ENCODE data around the gene BMP2K.

The BMP2K gene

GRCh38 chr4:78937837-78938236 is 161.7 kb downstream of the BMP2K start:
- H3K4me3 ChIP-seq (replicated peaks; ENCODE audit: low read depth, low read length): no peak overlapping the region
- TF ChIP-seq, protein P1, sequence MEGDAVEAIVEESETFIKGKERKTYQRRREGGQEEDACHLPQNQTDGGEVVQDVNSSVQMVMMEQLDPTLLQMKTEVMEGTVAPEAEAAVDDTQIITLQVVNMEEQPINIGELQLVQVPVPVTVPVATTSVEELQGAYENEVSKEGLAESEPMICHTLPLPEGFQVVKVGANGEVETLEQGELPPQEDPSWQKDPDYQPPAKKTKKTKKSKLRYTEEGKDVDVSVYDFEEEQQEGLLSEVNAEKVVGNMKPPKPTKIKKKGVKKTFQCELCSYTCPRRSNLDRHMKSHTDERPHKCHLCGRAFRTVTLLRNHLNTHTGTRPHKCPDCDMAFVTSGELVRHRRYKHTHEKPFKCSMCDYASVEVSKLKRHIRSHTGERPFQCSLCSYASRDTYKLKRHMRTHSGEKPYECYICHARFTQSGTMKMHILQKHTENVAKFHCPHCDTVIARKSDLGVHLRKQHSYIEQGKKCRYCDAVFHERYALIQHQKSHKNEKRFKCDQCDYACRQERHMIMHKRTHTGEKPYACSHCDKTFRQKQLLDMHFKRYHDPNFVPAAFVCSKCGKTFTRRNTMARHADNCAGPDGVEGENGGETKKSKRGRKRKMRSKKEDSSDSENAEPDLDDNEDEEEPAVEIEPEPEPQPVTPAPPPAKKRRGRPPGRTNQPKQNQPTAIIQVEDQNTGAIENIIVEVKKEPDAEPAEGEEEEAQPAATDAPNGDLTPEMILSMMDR (IDR thresholded peaks at IDR 0.05; ENCODE audit: low read length, missing control alignments): no peak
- peak; percentile 25 for DNase-seq (ENCODE audit: low read depth)

DNA sequence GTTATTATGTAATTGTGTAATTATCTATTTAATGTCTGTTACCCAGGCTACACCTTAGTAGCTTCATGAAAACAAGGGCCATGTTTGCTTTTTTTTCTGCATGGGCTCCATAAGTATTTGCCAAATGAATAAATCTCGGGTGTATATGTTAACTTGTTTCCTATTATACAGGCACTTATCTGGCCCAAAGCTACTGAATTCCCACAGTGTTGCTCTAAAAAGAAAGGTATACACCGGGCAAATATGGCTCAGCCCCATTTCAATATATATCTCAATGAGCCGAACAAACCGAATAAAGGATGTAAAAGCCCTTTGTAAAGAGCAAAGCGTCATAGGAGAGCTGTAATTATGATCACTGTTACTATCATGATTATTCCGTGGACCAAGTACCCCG is 162.3 kb downstream of the BMP2K start:
- peak; percentile 10 for DNase-seq (ENCODE audit: low read depth)
- peak overlapping the region; percentile 75 for H3K4me3 ChIP-seq (replicated peaks; ENCODE audit: low read depth, low read length)
- TF ChIP-seq, protein P1 (IDR thresholded peaks at IDR 0.05; ENCODE audit: low read length, missing control alignments): no peak

GRCh38 chr4:78938868-78939666 is 162.9 kb downstream of the BMP2K start, which contains the start of gene PAQR3:
Gene PAQR3, minus strand, starts transcription at chr4:78939438. Its CDS starts 214 bp downstream, at chr4:78939224.
- peak; percentile 79 for DNase-seq (ENCODE audit: low read depth)
- peak within 1 kb of the TSS; percentile 75 for H3K4me3 ChIP-seq (replicated peaks; ENCODE audit: low read depth, low read length)
- TF ChIP-seq, protein P1 (IDR thresholded peaks at IDR 0.05; ENCODE audit: low read length, missing control alignments): no peak

GRCh38 chr4:78939667-78940008 is 163.5 kb downstream of the BMP2K start:
- H3K4me3 ChIP-seq (replicated peaks; ENCODE audit: low read depth, low read length): peak overlapping the region; percentile 75
- no peak for DNase-seq (ENCODE audit: low read depth)
- TF ChIP-seq, protein P1 (IDR thresholded peaks at IDR 0.05; ENCODE audit: low read length, missing control alignments): no peak

DNA sequence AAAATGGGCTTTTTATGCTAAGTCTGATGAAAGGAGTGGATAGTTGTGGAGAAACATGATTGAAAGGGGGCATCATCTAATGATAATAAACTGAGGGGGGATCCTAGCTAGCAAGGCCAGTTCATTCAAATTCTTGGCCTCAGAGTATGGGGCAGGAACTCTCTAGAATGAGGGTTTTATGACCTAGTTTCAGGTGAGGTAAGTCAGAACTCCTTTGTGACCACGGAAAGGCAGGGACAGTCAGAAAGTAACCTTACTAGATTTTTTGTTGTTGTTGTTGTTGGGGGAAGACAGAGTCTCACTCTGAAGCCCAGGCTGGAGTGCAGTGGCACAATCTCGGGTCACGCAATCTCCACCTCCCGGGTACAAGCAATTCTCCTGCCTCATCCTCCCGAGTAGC is 164.6 kb downstream of the BMP2K start:
- H3K4me3 ChIP-seq (replicated peaks; ENCODE audit: low read depth, low read length): no peak overlapping the region
- TF ChIP-seq, protein P1 (IDR thresholded peaks at IDR 0.05; ENCODE audit: low read length, missing control alignments): no peak
- DNase-seq (ENCODE audit: low read depth): no peak

DNA sequence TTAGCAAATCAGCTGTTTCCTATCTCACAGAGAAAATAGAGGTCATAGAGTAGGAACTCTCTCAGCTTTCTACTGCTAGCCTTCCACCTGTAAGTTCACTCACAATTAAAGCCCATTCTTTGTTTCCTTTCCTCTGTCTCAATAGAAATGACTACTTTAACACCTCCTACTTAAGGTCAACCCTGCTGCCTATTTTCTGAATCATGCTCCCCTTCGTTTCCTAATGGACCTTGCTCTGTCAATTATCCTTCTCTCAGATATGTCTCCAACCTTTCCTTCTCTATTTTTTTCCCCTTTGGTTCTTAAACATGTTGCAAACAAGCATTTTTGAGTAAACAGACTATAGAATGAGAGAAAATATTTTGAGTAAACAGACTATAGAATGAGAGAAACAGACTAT is 168.2 kb downstream of the BMP2K start:
- H3K4me3 ChIP-seq (replicated peaks; ENCODE audit: low read depth, low read length): no peak overlapping the region
- TF ChIP-seq, protein P1 (IDR thresholded peaks at IDR 0.05; ENCODE audit: low read length, missing control alignments): no peak
- no peak for DNase-seq (ENCODE audit: low read depth)
